Measurements from ENCODE around the gene ENDOV.

Gene ENDOV

DNA sequence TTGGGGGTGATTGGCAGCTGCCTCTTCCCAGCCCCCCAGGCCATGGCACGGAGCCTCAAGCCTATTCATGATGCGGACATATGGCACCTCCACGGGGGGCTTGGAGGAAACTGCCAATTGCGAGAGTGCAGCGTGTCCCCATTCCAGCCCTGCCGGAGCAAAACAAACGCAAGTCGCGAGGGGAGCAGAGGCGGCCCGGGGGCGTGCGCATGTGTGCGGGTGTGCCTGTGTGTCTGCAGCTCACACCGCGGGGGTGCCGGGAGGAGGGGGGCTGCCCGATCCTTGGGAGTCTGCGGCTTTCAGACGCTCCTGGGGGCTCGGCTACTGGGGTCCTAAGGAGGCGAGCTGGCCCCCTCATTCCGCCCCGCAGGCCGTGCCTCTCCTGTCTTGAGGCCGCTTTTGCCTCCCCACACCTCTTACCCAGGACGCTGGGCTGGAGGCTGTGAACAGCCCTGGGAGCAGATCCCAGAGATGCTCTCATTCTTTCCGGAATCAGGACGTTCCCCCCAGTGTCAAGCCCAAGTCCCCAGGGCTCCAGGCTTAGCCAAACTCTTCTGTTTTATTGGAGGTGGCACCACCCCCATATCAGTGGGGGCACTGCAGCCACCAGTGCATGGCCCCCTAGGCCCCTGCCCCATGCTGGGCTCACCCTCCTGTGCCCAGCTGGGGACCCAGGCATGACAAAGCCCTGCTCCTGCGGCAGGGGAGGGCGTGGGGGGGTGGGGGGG lies 29.1 kb downstream of the ENDOV start:
- no peaks in the 10 kb centered on the region for H3K9me3 ChIP-seq (ENCODE audit: control extremely low read depth in 1 of 5, control insufficient read depth in 4 of 5, insufficient read depth in 2 of 5, low read depth in 1 of 5, low read length in 4 of 5)
- peaks cover 0 to 6% (median 0%) of the 10 kb centered on the region in 5 experiments for H3K27me3 ChIP-seq (replicated peaks in 2 of 5; ENCODE audit: control insufficient read depth in 4 of 5, insufficient read depth in 5 of 5, low read length in 4 of 5)
- H3K4me1 ChIP-seq (ENCODE audit: control extremely low read depth in 1 of 4, control insufficient read depth in 4 of 4, insufficient read depth in 4 of 4, low read length in 3 of 4), result no peaks in the 10 kb centered on the region
- CTCF ChIA-PET, result no interaction called here
- POLR2A ChIA-PET, result no interaction called here
- DNase-seq, result no peak
- no peak overlapping the region for H3K27ac ChIP-seq (ENCODE audit: insufficient read depth in 1 of 2, low read depth in 1 of 2, low read length in 2 of 2, poor library complexity in 1 of 2, severe bottlenecking in 2 of 2)
- H3K4me3 ChIP-seq (ENCODE audit: control insufficient read depth in 1 of 7, extremely low read depth in 1 of 7, insufficient read depth in 4 of 7, low read depth in 2 of 7, low read length in 6 of 7), result no peak overlapping the region
- H3K36me3 ChIP-seq (ENCODE audit: control insufficient read depth in 4 of 4, insufficient read depth in 4 of 4, low read length in 3 of 4), result no peaks in the 10 kb centered on the region
- WGBS (ENCODE audit: insufficient coverage), result 58% methylated on average over 25 of the region's 31 CpGs

DNA sequence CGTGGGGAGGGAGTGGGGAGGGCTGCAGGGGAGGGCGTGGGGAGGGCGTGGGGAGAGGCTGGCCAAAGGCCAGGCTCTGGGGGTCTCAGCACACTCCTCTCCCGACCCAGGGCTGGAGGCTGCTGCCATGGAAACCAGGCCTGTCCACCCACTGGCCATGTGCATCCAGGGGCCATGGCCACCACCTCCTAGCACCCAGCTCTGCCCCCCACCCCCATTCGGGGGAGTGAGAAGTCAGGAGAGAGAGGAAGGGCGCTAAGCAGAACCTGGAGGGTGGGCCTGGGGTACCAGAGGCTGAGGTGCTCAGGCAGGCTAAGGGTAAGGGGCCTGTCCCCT lies 29.6 kb downstream of the ENDOV start:
- WGBS (ENCODE audit: insufficient coverage), result no CpG with 5 or more reads among the region's 6 CpGs
- CTCF ChIA-PET, result no interaction called here
- POLR2A ChIA-PET, result no interaction called here

DNA sequence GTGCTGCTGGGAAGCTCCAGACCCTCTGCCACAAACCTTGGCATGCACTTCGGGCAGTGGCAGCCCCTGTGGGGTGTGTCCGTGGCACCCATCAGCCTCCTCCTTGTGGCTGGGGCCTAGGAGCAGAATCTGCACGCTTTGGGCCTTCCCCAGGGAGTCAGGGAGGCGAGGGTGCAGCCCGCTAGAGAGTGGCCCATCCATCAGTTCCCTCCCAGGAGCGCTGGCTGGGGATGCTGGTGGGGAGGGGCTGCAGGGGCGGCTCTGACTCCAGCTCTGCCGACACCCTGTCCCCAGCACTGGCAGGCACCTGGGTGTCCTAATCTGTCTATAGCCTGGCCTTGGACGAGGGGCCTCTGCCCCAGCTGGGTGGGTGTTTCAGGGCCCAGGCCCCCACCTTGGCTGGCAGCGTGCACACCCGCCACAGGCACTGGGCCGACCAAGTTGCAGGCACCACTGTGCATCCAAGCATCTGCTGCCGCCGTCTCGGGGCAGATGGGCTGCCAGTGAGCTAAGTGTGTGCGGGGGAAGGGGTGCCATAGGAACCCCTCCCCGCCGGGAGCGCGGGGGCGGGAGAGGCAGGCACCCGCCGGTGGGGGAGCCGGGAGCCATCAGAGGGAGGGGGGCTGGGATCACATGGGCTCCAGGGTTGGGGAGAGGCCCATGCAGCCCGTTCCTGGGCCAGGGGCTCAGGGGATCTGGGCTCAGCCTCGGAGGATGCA lies 30.2 kb downstream of the ENDOV start:
- CTCF ChIA-PET, result no interaction called here
- no peak overlapping the region for H3K27ac ChIP-seq (ENCODE audit: insufficient read depth in 1 of 2, low read depth in 1 of 2, low read length in 2 of 2, poor library complexity in 1 of 2, severe bottlenecking in 2 of 2)
- no peaks in the 10 kb centered on the region for H3K4me1 ChIP-seq (ENCODE audit: control extremely low read depth in 1 of 4, control insufficient read depth in 4 of 4, insufficient read depth in 4 of 4, low read length in 3 of 4)
- no peaks in the 10 kb centered on the region for H3K36me3 ChIP-seq (ENCODE audit: control insufficient read depth in 4 of 4, insufficient read depth in 4 of 4, low read length in 3 of 4)
- no peak for DNase-seq
- H3K4me3 ChIP-seq (ENCODE audit: control insufficient read depth in 1 of 7, extremely low read depth in 1 of 7, insufficient read depth in 4 of 7, low read depth in 2 of 7, low read length in 6 of 7), result no peak overlapping the region
- peaks cover 0 to 6% (median 0%) of the 10 kb centered on the region in 5 experiments for H3K27me3 ChIP-seq (replicated peaks in 2 of 5; ENCODE audit: control insufficient read depth in 4 of 5, insufficient read depth in 5 of 5, low read length in 4 of 5)
- H3K9me3 ChIP-seq (ENCODE audit: control extremely low read depth in 1 of 5, control insufficient read depth in 4 of 5, insufficient read depth in 2 of 5, low read depth in 1 of 5, low read length in 4 of 5), result no peaks in the 10 kb centered on the region
- POLR2A ChIA-PET, result no interaction called here
- 81% methylated on average over 20 of the region's 26 CpGs for WGBS (ENCODE audit: insufficient coverage)

More for the DNA sequence above, 29.6 kb downstream of the ENDOV start:
- no peak overlapping the region for H3K27ac ChIP-seq (ENCODE audit: insufficient read depth in 1 of 2, low read depth in 1 of 2, low read length in 2 of 2, poor library complexity in 1 of 2, severe bottlenecking in 2 of 2)
- no peaks in the 10 kb centered on the region for H3K36me3 ChIP-seq (ENCODE audit: control insufficient read depth in 4 of 4, insufficient read depth in 4 of 4, low read length in 3 of 4)
- DNase-seq, result no peak
- H3K9me3 ChIP-seq (ENCODE audit: control extremely low read depth in 1 of 5, control insufficient read depth in 4 of 5, insufficient read depth in 2 of 5, low read depth in 1 of 5, low read length in 4 of 5), result no peaks in the 10 kb centered on the region
- H3K4me1 ChIP-seq (ENCODE audit: control extremely low read depth in 1 of 4, control insufficient read depth in 4 of 4, insufficient read depth in 4 of 4, low read length in 3 of 4), result no peaks in the 10 kb centered on the region
- H3K4me3 ChIP-seq (ENCODE audit: control insufficient read depth in 1 of 7, extremely low read depth in 1 of 7, insufficient read depth in 4 of 7, low read depth in 2 of 7, low read length in 6 of 7), result no peak overlapping the region
- peaks cover 0 to 6% (median 0%) of the 10 kb centered on the region in 5 experiments for H3K27me3 ChIP-seq (replicated peaks in 2 of 5; ENCODE audit: control insufficient read depth in 4 of 5, insufficient read depth in 5 of 5, low read length in 4 of 5)

DNA sequence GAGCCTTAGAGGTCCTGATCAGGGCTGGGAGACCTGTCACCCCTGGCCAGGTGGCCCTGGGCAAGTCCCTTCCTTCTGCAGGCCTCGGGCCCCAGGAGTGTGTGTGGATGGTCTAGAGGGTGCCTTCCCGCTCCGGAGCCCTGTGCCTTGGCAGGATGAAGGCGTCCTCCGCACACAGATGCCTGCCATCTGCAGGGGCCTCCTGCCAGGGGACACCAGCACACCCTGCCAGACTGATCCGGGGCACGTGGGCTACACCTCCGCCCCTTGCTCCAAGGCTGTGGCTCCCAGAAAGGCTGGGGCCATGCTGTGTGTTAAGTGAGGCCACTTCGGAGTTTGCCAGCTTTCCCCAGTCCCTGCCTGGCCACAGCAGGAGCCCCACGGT lies 30.8 kb downstream of the ENDOV start:
- H3K36me3 ChIP-seq (ENCODE audit: control insufficient read depth in 4 of 4, insufficient read depth in 4 of 4, low read length in 3 of 4), result no peaks in the 10 kb centered on the region
- H3K4me3 ChIP-seq (ENCODE audit: control insufficient read depth in 1 of 7, extremely low read depth in 1 of 7, insufficient read depth in 4 of 7, low read depth in 2 of 7, low read length in 6 of 7), result no peak overlapping the region
- no peaks in the 10 kb centered on the region for H3K4me1 ChIP-seq (ENCODE audit: control extremely low read depth in 1 of 4, control insufficient read depth in 4 of 4, insufficient read depth in 4 of 4, low read length in 3 of 4)
- ChIA-PET POLR2A (no interaction called here), CTCF (no interaction called here)
- no peaks in the 10 kb centered on the region for H3K9me3 ChIP-seq (ENCODE audit: control extremely low read depth in 1 of 5, control insufficient read depth in 4 of 5, insufficient read depth in 2 of 5, low read depth in 1 of 5, low read length in 4 of 5)
- WGBS (ENCODE audit: insufficient coverage), result 97% methylated on average over 5 of the region's 10 CpGs
- no peak overlapping the region for H3K27ac ChIP-seq (ENCODE audit: insufficient read depth in 1 of 2, low read depth in 1 of 2, low read length in 2 of 2, poor library complexity in 1 of 2, severe bottlenecking in 2 of 2)
- DNase-seq, result no peak
- peaks cover 0 to 6% (median 0%) of the 10 kb centered on the region in 5 experiments for H3K27me3 ChIP-seq (replicated peaks in 2 of 5; ENCODE audit: control insufficient read depth in 4 of 5, insufficient read depth in 5 of 5, low read length in 4 of 5)

DNA sequence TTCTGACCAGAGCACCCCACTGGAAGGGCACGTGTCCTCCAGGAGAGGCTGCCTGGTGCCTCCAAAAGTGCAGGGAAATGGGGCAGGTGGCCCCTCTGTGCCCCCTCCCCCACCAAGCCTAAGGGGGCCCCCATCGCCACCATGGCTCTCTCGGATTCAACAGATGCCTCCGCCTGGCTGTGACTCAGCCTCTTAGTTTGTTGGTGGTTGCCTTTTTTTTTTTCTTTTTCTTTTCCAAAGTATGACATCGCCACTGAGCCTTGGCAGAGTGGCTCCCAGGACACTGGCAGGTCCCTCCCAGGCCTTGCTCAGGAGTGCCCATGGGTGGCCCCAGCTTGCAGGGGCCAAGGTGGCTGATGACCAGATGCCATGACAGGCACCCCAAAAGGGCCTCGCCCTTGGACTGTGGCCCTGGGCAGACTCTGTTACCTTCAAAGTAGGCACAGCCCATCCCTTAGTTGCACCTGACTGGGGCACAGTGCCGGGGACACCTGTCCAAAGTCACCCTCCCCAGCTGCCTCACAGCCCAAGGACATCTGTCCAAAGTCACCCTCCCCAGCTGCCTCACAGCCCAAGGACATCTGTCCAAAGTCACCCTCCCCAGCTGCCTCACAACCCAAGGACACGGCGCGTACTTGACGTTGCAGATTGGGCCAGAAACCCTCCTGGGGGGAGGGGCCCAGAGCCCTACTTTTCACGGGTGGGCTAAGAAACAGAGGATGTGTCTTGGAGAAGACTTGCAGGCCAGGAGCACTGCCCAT lies 31.9 kb downstream of the ENDOV start:
- Histone ChIP-seq H3K27ac (ENCODE audit: insufficient read depth in 1 of 2, low read depth in 1 of 2, low read length in 2 of 2, poor library complexity in 1 of 2, severe bottlenecking in 2 of 2) (no peak overlapping the region), H3K4me1 (ENCODE audit: control extremely low read depth in 1 of 4, control insufficient read depth in 4 of 4, insufficient read depth in 4 of 4, low read length in 3 of 4) (no peaks in the 10 kb centered on the region), H3K36me3 (ENCODE audit: control insufficient read depth in 4 of 4, insufficient read depth in 4 of 4, low read length in 3 of 4) (no peaks in the 10 kb centered on the region), H3K9me3 (ENCODE audit: control extremely low read depth in 1 of 5, control insufficient read depth in 4 of 5, insufficient read depth in 2 of 5, low read depth in 1 of 5, low read length in 4 of 5) (no peaks in the 10 kb centered on the region), H3K27me3 (replicated peaks in 2 of 5; ENCODE audit: control insufficient read depth in 4 of 5, insufficient read depth in 5 of 5, low read length in 4 of 5) (peaks cover 0 to 6% (median 0%) of the 10 kb centered on the region in 5 experiments), H3K4me3 (ENCODE audit: control insufficient read depth in 1 of 7, extremely low read depth in 1 of 7, insufficient read depth in 4 of 7, low read depth in 2 of 7, low read length in 6 of 7) (no peak overlapping the region)
- CTCF ChIA-PET, result no interaction called here
- no peak for DNase-seq
- 89% methylated on average over 8 of the region's 12 CpGs for WGBS (ENCODE audit: insufficient coverage)
- POLR2A ChIA-PET, result no interaction called here

DNA sequence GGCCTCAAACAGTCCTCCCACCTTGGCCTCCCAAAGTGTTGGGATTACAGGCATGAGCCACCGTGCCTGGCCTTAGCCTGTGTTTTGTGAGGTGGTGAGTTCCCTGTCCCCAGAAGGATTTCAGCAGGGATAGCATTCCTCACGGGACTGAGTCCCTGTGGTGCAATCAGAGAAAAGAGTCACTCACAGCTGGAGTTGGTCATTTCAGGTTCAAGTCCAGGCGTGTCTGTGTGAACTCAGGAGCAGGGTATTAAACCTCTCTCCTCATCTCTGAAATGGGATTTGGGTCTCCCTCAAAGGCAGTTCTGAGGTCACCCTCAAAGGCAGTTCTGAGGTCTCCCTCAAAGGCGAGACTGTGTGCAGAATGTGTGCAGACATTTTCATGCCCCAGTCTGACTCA lies 32.8 kb downstream of the ENDOV start:
- POLR2A ChIA-PET, result no interaction called here
- CTCF ChIA-PET, result no interaction called here
- peaks cover 0 to 6% (median 0%) of the 10 kb centered on the region in 5 experiments for H3K27me3 ChIP-seq (replicated peaks in 2 of 5; ENCODE audit: control insufficient read depth in 4 of 5, insufficient read depth in 5 of 5, low read length in 4 of 5)
- no peaks in the 10 kb centered on the region for H3K9me3 ChIP-seq (ENCODE audit: control extremely low read depth in 1 of 5, control insufficient read depth in 4 of 5, insufficient read depth in 2 of 5, low read depth in 1 of 5, low read length in 4 of 5)
- H3K36me3 ChIP-seq (ENCODE audit: control insufficient read depth in 4 of 4, insufficient read depth in 4 of 4, low read length in 3 of 4), result no peaks in the 10 kb centered on the region
- H3K4me3 ChIP-seq (ENCODE audit: control insufficient read depth in 1 of 7, extremely low read depth in 1 of 7, insufficient read depth in 4 of 7, low read depth in 2 of 7, low read length in 6 of 7), result no peak overlapping the region
- H3K4me1 ChIP-seq (ENCODE audit: control extremely low read depth in 1 of 4, control insufficient read depth in 4 of 4, insufficient read depth in 4 of 4, low read length in 3 of 4), result no peaks in the 10 kb centered on the region
- DNase-seq, result no peak
- WGBS (ENCODE audit: insufficient coverage), result 96% methylated on average over 3 of the region's 4 CpGs
- no peak overlapping the region for H3K27ac ChIP-seq (ENCODE audit: insufficient read depth in 1 of 2, low read depth in 1 of 2, low read length in 2 of 2, poor library complexity in 1 of 2, severe bottlenecking in 2 of 2)
